Peyer's patch (tissue), 4 donors: ENCODE results near the gene ARHGAP21. TPM values are rescaled to one million over a fixed set of nuclear protein-coding genes. Genes with fewer than 3 reads are reported as not detected.

Experiments
- DNase-seq, 3 donors: peaks; one replicate each; pipeline ENCODE4 v3.0.0-alpha.2; 2017 to 2019
- H3K27ac ChIP-seq, 4 donors: fragments of 200-600 bp; sonication (generic); one replicate each; pipeline ENCODE4 v1.5.1; 2016 to 2019
- H3K27me3 ChIP-seq, 2 donors: fragments of 200-600 bp; sonication (generic); one replicate each; pipeline ENCODE4 v1.5.1; 2019
- H3K36me3 ChIP-seq, 3 donors: fragments of 200-600 bp; sonication (generic); one replicate each; pipeline ENCODE4 v1.5.1; 2016 to 2019
- H3K4me1 ChIP-seq, 4 donors: fragments of 200-600 bp; sonication (generic); one replicate each; pipeline ENCODE4 v1.5.1; 2016 to 2019
- H3K4me3 ChIP-seq, 4 donors: fragments of 200-600 bp; sonication (generic); 1 replicate in 3 of 4; 2 replicates in 1 of 4; pipeline ENCODE4 v1.5.1; 2016 to 2019; ENCODE audit warnings: mild to moderate bottlenecking in 1 of 4
- H3K9me3 ChIP-seq, 4 donors: fragments of 200-600 bp; sonication (generic); one replicate each; pipeline ENCODE4 v1.5.1; 2016 to 2019; ENCODE audit warnings: mild to moderate bottlenecking in 1 of 4
- POLR2A ChIP-seq, 2 donors: fragments of 450-650 bp; IDR thresholded peaks; one replicate each; pipeline ENCODE4 v1.5.1; 2017; ENCODE audit warnings: antibody characterized with exemption in 2 of 2, mild to moderate bottlenecking in 2 of 2, moderate library complexity in 2 of 2
- total RNA-seq, 4 donors: library from RNA; depleted of rRNA; stranded (reverse); fragments of >200 nt; gene quantifications; one replicate each; pipeline ENCODE4 v1.1.0, GENCODE V29; 2016
- TF ChIP-seq, protein P1 (sequence below), 6 experiments: fragments of 450-650 bp in 4 of 6; fragments of 200-600 bp in 2 of 6; sonication (generic) in 1 of 6; IDR thresholded peaks; one replicate each; pipeline ENCODE4 v1.5.1; 2017 to 2019; ENCODE audit warnings: antibody characterized with exemption in 6 of 6, mild to moderate bottlenecking in 3 of 6, moderate library complexity in 1 of 6

The ARHGAP21 gene
- total RNA-seq, 4 donors from 2014 or later: 64.8 to 91.6 (median 69.8) TPM

DNA sequence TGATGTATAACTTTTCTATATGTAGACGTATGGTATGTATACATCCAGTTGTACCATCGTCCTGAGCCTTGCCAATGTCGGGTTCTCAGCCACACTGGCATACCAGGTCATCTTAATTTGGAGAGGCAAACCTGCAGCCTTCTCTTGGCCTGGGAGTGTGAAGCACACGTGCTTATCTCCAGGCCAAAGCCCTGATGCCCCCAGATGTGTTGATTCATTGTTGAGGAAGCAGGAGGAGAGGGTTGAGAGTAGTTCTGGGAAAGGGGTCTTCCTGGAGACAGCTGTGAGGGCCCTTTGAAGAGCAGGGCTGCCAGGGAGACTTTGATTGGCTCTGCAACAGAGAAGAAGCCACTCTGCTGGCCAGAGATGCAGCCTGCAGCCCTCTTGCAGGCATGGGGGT, 155.6 kb downstream of the ARHGAP21 start:
- H3K27me3 ChIP-seq: no peaks in the 10 kb centered on the region
- H3K4me1 ChIP-seq: no peaks in the 10 kb centered on the region
- H3K36me3 ChIP-seq: no peaks in the 10 kb centered on the region
- H3K9me3 ChIP-seq: no peaks in the 10 kb centered on the region
- no peak for TF ChIP-seq POLR2A (IDR thresholded peaks at IDR 0.05)
- TF ChIP-seq, protein P1, sequence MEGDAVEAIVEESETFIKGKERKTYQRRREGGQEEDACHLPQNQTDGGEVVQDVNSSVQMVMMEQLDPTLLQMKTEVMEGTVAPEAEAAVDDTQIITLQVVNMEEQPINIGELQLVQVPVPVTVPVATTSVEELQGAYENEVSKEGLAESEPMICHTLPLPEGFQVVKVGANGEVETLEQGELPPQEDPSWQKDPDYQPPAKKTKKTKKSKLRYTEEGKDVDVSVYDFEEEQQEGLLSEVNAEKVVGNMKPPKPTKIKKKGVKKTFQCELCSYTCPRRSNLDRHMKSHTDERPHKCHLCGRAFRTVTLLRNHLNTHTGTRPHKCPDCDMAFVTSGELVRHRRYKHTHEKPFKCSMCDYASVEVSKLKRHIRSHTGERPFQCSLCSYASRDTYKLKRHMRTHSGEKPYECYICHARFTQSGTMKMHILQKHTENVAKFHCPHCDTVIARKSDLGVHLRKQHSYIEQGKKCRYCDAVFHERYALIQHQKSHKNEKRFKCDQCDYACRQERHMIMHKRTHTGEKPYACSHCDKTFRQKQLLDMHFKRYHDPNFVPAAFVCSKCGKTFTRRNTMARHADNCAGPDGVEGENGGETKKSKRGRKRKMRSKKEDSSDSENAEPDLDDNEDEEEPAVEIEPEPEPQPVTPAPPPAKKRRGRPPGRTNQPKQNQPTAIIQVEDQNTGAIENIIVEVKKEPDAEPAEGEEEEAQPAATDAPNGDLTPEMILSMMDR (IDR thresholded peaks at IDR 0.05): no peak
- H3K4me3 ChIP-seq: no peak overlapping the region
- H3K27ac ChIP-seq: no peak overlapping the region
- no peak for DNase-seq

DNA sequence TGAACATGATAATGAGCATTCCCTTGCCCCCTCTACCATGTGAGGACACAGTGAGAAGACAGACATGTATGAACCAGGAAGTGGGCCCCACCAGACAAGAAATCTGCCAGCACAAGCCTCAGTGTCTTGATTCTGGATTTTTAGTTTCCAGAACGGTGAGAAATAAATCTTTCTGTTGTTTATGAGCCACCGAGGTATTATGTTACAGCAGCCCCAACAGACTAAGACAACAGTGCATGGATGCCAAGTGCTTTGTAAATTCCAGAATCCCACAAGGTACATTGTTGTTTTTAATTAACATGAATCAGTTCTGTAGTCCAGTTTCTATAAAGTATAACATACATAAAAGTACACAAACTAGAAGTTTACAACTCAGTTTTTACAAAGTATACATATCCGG, 162.2 kb downstream of the ARHGAP21 start:
- no peak overlapping the region for H3K4me3 ChIP-seq
- no peak overlapping the region for H3K27ac ChIP-seq
- DNase-seq: no peak
- no peaks in the 10 kb centered on the region for H3K36me3 ChIP-seq
- H3K9me3 ChIP-seq: no peaks in the 10 kb centered on the region
- H3K27me3 ChIP-seq: no peaks in the 10 kb centered on the region
- no peaks in the 10 kb centered on the region for H3K4me1 ChIP-seq
- TF ChIP-seq, protein P1 (IDR thresholded peaks at IDR 0.05): no peak
- TF ChIP-seq POLR2A (IDR thresholded peaks at IDR 0.05): no peak

DNA sequence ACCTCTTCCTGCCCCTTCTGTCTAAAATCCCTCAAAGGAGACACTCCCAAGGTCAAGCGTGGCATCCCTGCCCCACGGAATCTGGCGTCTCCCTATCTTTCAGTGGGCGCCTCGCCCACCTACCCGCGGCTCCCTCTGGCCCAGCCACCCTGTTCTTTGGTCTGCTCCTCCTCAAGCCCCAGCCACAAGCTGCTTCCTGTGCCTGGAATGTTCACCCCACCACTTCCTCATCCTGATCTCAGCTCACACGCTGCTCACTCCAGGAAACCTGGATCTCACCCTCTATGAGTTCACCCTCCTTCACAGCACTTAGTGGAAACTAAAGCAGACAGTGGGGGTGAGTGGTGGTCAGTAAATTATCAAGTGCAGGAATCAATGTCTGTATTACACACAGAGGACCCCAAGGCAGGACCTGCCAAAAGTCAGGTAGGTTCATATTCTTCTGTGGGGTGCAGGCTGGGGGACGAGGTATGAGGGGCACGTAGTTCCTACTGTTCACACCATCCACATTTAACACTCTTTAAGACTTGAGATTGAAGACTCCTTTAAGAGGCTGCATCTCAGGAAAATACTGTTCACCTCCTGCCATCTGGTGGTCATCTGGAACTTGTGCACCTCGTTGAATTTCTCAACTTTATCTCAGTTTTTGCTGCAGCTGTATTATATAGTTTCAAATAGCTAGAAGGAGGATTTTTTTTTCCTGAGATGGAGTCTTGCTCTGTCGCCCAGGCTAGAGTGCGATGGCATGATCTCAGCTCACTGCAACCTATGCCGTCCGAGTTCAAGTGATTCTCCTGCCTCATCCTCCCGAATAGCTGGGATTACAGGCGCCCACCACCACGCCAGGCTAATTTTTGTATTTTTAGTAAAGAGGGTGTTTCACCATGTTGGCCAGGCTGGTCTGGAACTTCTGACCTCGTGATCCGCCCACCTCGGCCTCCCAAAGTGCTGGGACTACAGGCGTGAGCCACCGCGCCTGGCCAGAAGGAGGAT, 166.6 kb downstream of the ARHGAP21 start:
- H3K4me3 ChIP-seq: no peak overlapping the region
- no peaks in the 10 kb centered on the region for H3K4me1 ChIP-seq
- TF ChIP-seq POLR2A (IDR thresholded peaks at IDR 0.05): no peak
- TF ChIP-seq, protein P1 (IDR thresholded peaks at IDR 0.05): peak in 5 of 6 experiments; percentile 10 to 75 (median 70)
- DNase-seq: peak in 1 of 3 donors; percentile 61
- no peaks in the 10 kb centered on the region for H3K36me3 ChIP-seq
- H3K9me3 ChIP-seq: no peaks in the 10 kb centered on the region
- no peaks in the 10 kb centered on the region for H3K27me3 ChIP-seq
- H3K27ac ChIP-seq: no peak overlapping the region

DNA sequence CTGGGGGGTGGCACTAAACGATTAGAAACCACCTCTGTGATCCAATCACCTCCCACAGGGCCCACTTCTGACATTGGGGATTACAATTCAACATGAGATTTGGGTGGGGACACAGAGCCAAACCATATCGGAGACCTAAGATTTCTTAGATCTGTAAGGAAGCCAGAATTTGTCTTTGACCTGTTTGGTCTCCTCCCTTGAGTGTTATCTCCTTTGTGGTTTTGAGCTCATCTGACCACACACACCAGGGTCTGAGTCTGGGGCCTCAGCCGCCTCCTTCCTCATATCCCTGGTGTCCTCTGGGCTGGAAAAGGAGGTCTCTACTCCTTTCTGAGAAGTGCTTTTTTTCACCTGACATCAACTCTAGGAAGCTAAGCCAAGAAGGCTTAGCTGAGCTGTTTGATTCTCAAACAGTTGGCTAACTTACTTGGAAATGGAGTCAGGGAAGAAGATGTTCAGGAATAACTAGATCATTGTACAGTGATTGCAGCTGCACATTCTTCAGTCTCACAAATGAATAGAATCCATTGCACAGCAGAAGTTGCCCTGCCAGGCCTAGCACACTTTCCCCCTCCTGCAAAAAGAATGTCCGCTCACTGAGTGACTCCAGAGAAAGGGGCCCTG, 167.4 kb downstream of the ARHGAP21 start:
- no peaks in the 10 kb centered on the region for H3K27me3 ChIP-seq
- no peaks in the 10 kb centered on the region for H3K4me1 ChIP-seq
- H3K36me3 ChIP-seq: no peaks in the 10 kb centered on the region
- H3K27ac ChIP-seq: no peak overlapping the region
- no peak for TF ChIP-seq POLR2A (IDR thresholded peaks at IDR 0.05)
- TF ChIP-seq, protein P1 (IDR thresholded peaks at IDR 0.05): no peak
- H3K4me3 ChIP-seq: no peak overlapping the region
- H3K9me3 ChIP-seq: no peaks in the 10 kb centered on the region
- DNase-seq: no peak

DNA sequence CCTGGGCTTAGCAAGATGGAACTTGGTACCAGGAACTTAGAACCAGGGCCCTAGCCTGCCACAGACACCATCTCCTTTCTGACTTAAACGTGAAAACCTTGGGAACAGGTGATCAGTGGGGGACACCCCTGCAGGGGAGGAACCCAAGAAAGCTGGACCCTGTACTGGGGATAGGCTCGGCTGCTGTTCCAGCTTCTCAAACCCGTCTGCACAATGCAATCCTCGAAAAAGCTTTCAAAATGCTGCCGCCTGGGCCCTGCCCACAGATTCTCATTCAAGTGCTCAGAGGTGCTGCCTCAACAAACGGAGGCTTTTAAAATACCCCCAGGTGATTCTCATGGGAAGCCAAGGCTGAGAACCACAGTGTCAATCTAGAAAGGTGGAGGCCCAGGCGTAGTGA, 169.7 kb downstream of the ARHGAP21 start:
- Histone ChIP-seq H3K36me3 (no peaks in the 10 kb centered on the region), H3K9me3 (no peaks in the 10 kb centered on the region), H3K4me1 (no peaks in the 10 kb centered on the region), H3K27me3 (no peaks in the 10 kb centered on the region), H3K4me3 (no peak overlapping the region), H3K27ac (no peak overlapping the region)
- no peak for TF ChIP-seq POLR2A (IDR thresholded peaks at IDR 0.05)
- TF ChIP-seq, protein P1 (IDR thresholded peaks at IDR 0.05): no peak
- DNase-seq: peak in 1 of 3 donors; percentile 24
